A549 (cell line): ENCODE data around the gene TOP3A. TPM values are rescaled to one million over a fixed set of nuclear protein-coding genes. Genes with fewer than 3 reads are reported as not detected.

Experiments
- ATAC-seq, 2 experiments: fragments of 200-7000 bp in 1 of 2; fragments of >200 bp in 1 of 2; cut with Nextera tagmentation in 1 of 2; cut with Tn5 transposase in 1 of 2; 3 replicates each; pipeline versions ENCODE4 v1.8.0 to v1.9.1; 2018 to 2020; ENCODE audit warnings: mild to moderate bottlenecking in 1 of 2, moderate library complexity in 1 of 2
- CTCF ChIA-PET: fragments of 300-600 bp; sonication (Branson Sonifier 250); formaldehyde crosslinking; extraction: SDS; loops from one replicate; lab custom pipeline; 2021; ENCODE audit warnings: antibody characterized with exemption, inconsistent platforms; lab: Yijun Ruan, JAX
- POLR2A ChIA-PET: fragments of 350-600 bp; formaldehyde crosslinking; extraction: SDS; loops from one replicate; lab custom pipeline; 2021; ENCODE audit warnings: antibody characterized with exemption, inconsistent platforms; lab: Yijun Ruan, JAX
- DNase-seq, 2 experiments: peaks; one replicate each; pipeline versions ENCODE4 v3.0.0 to v3.0.0-alpha.2; 2011 to 2016; ENCODE audit warnings: low read depth in 1 of 2, low spot score in 1 of 2
- FAIRE-seq: peaks from 2 replicates; lab custom pipeline; 2011; peaks lifted over from hg19 to GRCh38; lab: Jason Lieb, UNC
- H3K27ac ChIP-seq, 2 experiments: fragments of >200 bp; sonication (Bioruptor Twin); formaldehyde crosslinking; 3 replicates each; pipeline ENCODE4 v1.5.1; 2016 to 2017
- H3K4me1 ChIP-seq: fragments of >200 bp; sonication (Bioruptor Twin); formaldehyde crosslinking; 3 replicates; pipeline ENCODE4 v1.6.1; 2016
- H3K4me2 ChIP-seq: fragments of >200 bp; sonication (Bioruptor Twin); formaldehyde crosslinking; 3 replicates; pipeline ENCODE4 v1.6.1; 2016
- H3K4me3 ChIP-seq: fragments of >200 bp; sonication (Bioruptor Twin); formaldehyde crosslinking; 3 replicates; pipeline ENCODE4 v1.5.1; 2016
- H3K9me3 ChIP-seq: fragments of >200 bp; sonication (Bioruptor Twin); formaldehyde crosslinking; 3 replicates; pipeline ENCODE4 v1.6.1; 2016
- ATOH8 ChIP-seq: fragments of 250-450 bp; sonication (Bioruptor Pico); IDR thresholded peaks from 2 replicates; pipeline ENCODE4 v1.5.0; 2020; ENCODE audit warnings: low read depth, mild to moderate bottlenecking, moderate library complexity
- BHLHE40 ChIP-seq: IDR thresholded peaks from 2 replicates; pipeline ENCODE4 v1.6.1; 2012; ENCODE audit warnings: low read depth, low read length, inconsistent platforms
- CEBPB ChIP-seq, 2 experiments: fragments of >200 bp in 1 of 2; sonication (Bioruptor Twin) in 1 of 2; formaldehyde crosslinking in 1 of 2; IDR thresholded peaks; 2 replicates each; pipeline ENCODE4 v1.6.1; 2012 to 2016
- E2F6 ChIP-seq: IDR thresholded peaks from 2 replicates; pipeline ENCODE4 v1.6.1; 2012; ENCODE audit warnings: low read depth, borderline replicate concordance
- FOSB ChIP-seq: fragments of 250-450 bp; sonication (Bioruptor Pico); IDR thresholded peaks from 2 replicates; pipeline ENCODE4 v1.5.0; 2020; ENCODE audit warnings: mild to moderate bottlenecking, moderate library complexity
- FOSL2 ChIP-seq, 2 experiments: fragments of 450-650 bp in 1 of 2; fragments of >200 bp in 1 of 2; sonication (Bioruptor Twin) in 1 of 2; formaldehyde crosslinking; IDR thresholded peaks; 2 replicates each; pipeline versions ENCODE4 v1.5.0 to v1.6.1; 2016 to 2020; ENCODE audit warnings: mild to moderate bottlenecking in 1 of 2, moderate library complexity in 1 of 2
- HES2 ChIP-seq: fragments of >200 bp; sonication (Bioruptor Twin); formaldehyde crosslinking; IDR thresholded peaks from 2 replicates; pipeline ENCODE4 v1.6.1; 2016
- HMGXB4 ChIP-seq: fragments of 250-450 bp; sonication (Bioruptor Pico); IDR thresholded peaks from 2 replicates; pipeline ENCODE4 v1.5.0; 2021; ENCODE audit warnings: mild to moderate bottlenecking, moderate library complexity, borderline replicate concordance
- HOXB13 ChIP-seq: fragments of 250-450 bp; sonication (Bioruptor Pico); IDR thresholded peaks from 2 replicates; pipeline ENCODE4 v1.5.0; 2020; ENCODE audit warnings: low read depth, mild to moderate bottlenecking, moderate library complexity
- JUNB ChIP-seq: fragments of >200 bp; sonication (Bioruptor Twin); formaldehyde crosslinking; IDR thresholded peaks from 2 replicates; pipeline ENCODE4 v1.6.1; 2016
- MAFK ChIP-seq: fragments of 450-650 bp; IDR thresholded peaks from 2 replicates; pipeline ENCODE4 v1.6.1; 2014; ENCODE audit not compliant: partially characterized antibody
- MAX ChIP-seq: IDR thresholded peaks from 2 replicates; pipeline ENCODE4 v1.6.1; 2012
- NFE2L2 ChIP-seq: fragments of 150-350 bp; conservative IDR thresholded peaks from 2 replicates; pipeline ENCODE4 v1.6.1; 2014; ENCODE audit warnings: low read length
- NPAS2 ChIP-seq: fragments of 250-450 bp; sonication (Bioruptor Pico); IDR thresholded peaks from 2 replicates; pipeline ENCODE4 v1.8.0; 2022; ENCODE audit warnings: mild to moderate bottlenecking, moderate library complexity, borderline replicate concordance
- PBX3 ChIP-seq: IDR thresholded peaks from 2 replicates; pipeline ENCODE4 v1.6.1; 2012
- PHF8 ChIP-seq: fragments of 200-600 bp; sonication (generic); IDR thresholded peaks from 2 replicates; pipeline ENCODE4 v1.6.1; 2016; ENCODE audit warnings: low read depth, mild to moderate bottlenecking, antibody characterized with exemption, moderate library complexity, borderline replicate concordance
- POLR2AphosphoS2 ChIP-seq: conservative IDR thresholded peaks from 2 replicates; pipeline ENCODE4 v1.6.1; 2012; ENCODE audit warnings: low read length, improper control_type of control experiment, inconsistent platforms
- RCOR1 ChIP-seq: fragments of 150-350 bp; IDR thresholded peaks from 2 replicates; pipeline ENCODE4 v1.6.1; 2014; ENCODE audit warnings: antibody characterized with exemption, low read length, low read depth
- RNF2 ChIP-seq: fragments of 200-600 bp; sonication (generic); IDR thresholded peaks from 2 replicates; pipeline ENCODE4 v1.6.1; 2016; ENCODE audit warnings: low read depth, mild to moderate bottlenecking, antibody characterized with exemption, moderate library complexity, borderline replicate concordance
- WGBS: methylation state at CpG from one replicate; pipeline ENCODE4 v1.1.6; 2017; ENCODE audit errors: missing lambda C conversion rate; 5-methylcytosine and 5-hydroxymethylcytosine counted together
- polyA plus RNA-seq, 4 experiments: library from polyadenylated mRNA; depleted of rRNA in 3 of 4; stranded (reverse); fragments of >200 nt; fragmentation: RNase III in 1 of 4; extraction: RNeasy Plus Mini Kit Qiagen cat#74134 plus additional on column Dnase treatment in 1 of 4; gene quantifications; 2 replicates in 3 of 4; 3 replicates in 1 of 4; pipeline ENCODE4 v1.2.3, GENCODE V29; 2011 to 2017

The TOP3A gene
- polyA plus RNA-seq, 2 of the 4 experiments (the other 2 are of a cell fraction) = 29.0 to 29.3 TPM

GRCh38 chr17:18241229-18241871 is 73.4 kb downstream of the TOP3A start:
- DNase-seq (no peak), ATAC-seq (peak; percentile 17 to 18; a peak in 3 of 6 replicates), FAIRE-seq (no peak)
- Histone ChIP-seq H3K27ac (no peak overlapping the region), H3K4me1 (no peaks in the 10 kb centered on the region), H3K4me3 (no peak overlapping the region), H3K9me3 (no peaks in the 10 kb centered on the region), H3K4me2 (no peak overlapping the region)
- ChIA-PET POLR2A (no interaction called here), CTCF (no interaction called here)
- 91% methylated on average over 26 of the region's 28 CpGs for WGBS
- no peak for TF ChIP-seq HMGXB4 (CRISPR knock-in tag)
- no peak for TF ChIP-seq HES2
- TF ChIP-seq ATOH8 (CRISPR knock-in tag) = no peak
- no peak for TF ChIP-seq JUNB
- TF ChIP-seq BHLHE40 = no peak
- no peak for TF ChIP-seq NFE2L2
- no peak for TF ChIP-seq MAFK
- no peak for TF ChIP-seq CEBPB (IDR thresholded peaks at IDR 0.05)
- no peak for TF ChIP-seq NPAS2 (CRISPR knock-in tag)
- TF ChIP-seq FOSL2 (IDR thresholded peaks at IDR 0.05) = no peak
- no peak for TF ChIP-seq FOSL2 (CRISPR knock-in tag; IDR thresholded peaks at IDR 0.05)
- no peak for TF ChIP-seq FOSB (CRISPR knock-in tag)
- TF ChIP-seq POLR2AphosphoS2 = no peak
- no peak for TF ChIP-seq PHF8
- no peak for TF ChIP-seq E2F6
- TF ChIP-seq RNF2 = no peak
- no peak for TF ChIP-seq HOXB13 (CRISPR knock-in tag)
- no peak for TF ChIP-seq MAX
- TF ChIP-seq, all 56 proteins: peak for 0

- FAIRE-seq (no peak), DNase-seq (no peak), ATAC-seq (no peak)
- Histone ChIP-seq H3K4me2 (no peak overlapping the region), H3K9me3 (no peaks in the 10 kb centered on the region), H3K4me3 (no peak overlapping the region), H3K27ac (no peak overlapping the region), H3K4me1 (peaks cover 4% of the 10 kb centered on the region; the same call in 1 of the 3 replicates)
- 95% methylated on average over 17 of the region's 19 CpGs for WGBS
- POLR2A ChIA-PET = no interaction called here
- CTCF ChIA-PET = interaction anchor here (0.9 to 12.1 kb wide), 2 partner anchors 9 to 386 kb away, joined by 3 to 103 read pairs; no protein-coding TSS in a partner anchor
- TF ChIP-seq RCOR1 (no peak), FOSL2 (IDR thresholded peaks at IDR 0.05) (no peak), FOSL2 (CRISPR knock-in tag; IDR thresholded peaks at IDR 0.05) (no peak), PBX3 (no peak), E2F6 (no peak)
- TF ChIP-seq, all 56 proteins: peak for 0
Observed at GRCh38 chr17:18240449-18240848, 74.3 kb downstream of the TOP3A start.
